NCI-H1092 (cell line): ENCODE results near the gene FHIT.

Experiments
- DNase-seq: peaks from one replicate; lab custom pipeline; 2025; lab: John Stamatoyannopoulos, UW

The FHIT gene

GRCh38 chr3:61251174-61251972 is at the start of gene FHIT:
TSS of gene FHIT (minus strand) at chr3:61251452.
- peak; percentile 88 for DNase-seq

- DNase-seq = no peak
Observed at GRCh38 chr3:61300786-61301185, 49.5 kb upstream of the FHIT start.

GRCh38 chr3:61300006-61300380 is 48.7 kb upstream of the FHIT start:
- DNase-seq = no peak

- no peak for DNase-seq
Observed at GRCh38 chr3:61299343-61300005, 48.2 kb upstream of the FHIT start.

GRCh38 chr3:61297821-61298220 is 46.6 kb upstream of the FHIT start:
- DNase-seq = no peak

GRCh38 chr3:61288446-61288845 is 37.2 kb upstream of the FHIT start:
- no peak for DNase-seq

DNA sequence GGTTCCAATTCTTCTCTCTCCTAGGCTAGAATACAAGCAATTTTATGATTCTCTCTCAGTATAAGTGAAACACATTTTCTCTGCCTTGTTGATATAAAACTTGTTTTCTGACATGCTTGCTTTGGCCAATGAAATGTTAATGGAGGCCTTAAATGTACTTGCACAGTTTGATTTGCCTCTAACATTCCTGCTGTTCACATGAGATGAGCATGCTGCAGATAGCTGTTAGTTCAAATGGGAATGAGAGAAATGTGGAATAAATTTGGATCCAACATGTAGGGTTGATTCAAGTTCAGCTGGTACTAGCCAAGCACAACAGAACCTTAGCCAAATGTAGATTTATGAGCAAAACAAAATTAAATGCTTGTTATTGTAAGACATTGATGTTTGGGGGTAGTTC is 32.6 kb upstream of the FHIT start:
- DNase-seq = no peak

- DNase-seq = no peak
Observed at GRCh38 chr3:61278713-61279112, 27.5 kb upstream of the FHIT start.

DNA sequence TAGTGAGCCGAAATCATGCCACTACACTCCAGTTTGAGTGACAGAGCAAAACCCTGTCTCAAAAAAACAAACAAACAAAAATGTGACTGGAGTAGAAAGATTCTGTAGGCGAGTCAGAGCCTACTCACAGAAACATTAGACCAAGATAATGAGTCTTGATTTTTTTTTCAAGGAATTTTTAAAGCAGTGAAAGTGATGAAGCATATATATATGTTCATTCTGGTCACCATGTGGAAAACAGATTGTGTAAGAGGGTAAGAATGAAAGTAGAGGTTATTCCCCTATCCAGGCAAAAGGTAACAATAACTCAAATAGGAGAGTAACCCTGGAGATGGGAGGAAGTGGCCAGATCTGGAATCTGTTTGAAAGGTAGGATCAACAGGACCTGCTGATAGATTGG is 26.2 kb upstream of the FHIT start:
- DNase-seq = no peak

GRCh38 chr3:61269435-61269834 is 18.2 kb upstream of the FHIT start:
- no peak for DNase-seq

DNA sequence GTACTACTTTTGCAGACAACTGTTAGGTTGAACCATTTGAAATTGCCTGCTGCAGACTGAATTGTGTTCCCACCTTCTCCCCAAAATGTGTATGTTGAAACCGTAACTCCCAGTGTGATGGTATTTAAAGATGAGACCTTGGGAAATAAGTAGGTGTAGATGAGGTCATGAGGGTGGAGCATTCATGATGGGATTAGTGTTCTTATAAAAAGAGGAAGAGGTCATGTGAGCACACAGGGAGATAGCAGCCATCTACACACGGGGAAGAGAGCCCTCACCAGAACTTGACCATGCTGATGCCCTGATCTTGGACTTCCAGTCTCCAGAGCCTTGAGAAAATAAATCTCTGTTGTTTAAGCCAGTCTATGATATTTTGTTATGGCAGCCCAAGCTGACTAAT is 17.4 kb upstream of the FHIT start:
- no peak for DNase-seq

GRCh38 chr3:61264281-61264680 is 13.0 kb upstream of the FHIT start:
- DNase-seq = no peak

- no peak for DNase-seq
Observed at GRCh38 chr3:61257148-61257547, 5.9 kb upstream of the FHIT start.

DNA sequence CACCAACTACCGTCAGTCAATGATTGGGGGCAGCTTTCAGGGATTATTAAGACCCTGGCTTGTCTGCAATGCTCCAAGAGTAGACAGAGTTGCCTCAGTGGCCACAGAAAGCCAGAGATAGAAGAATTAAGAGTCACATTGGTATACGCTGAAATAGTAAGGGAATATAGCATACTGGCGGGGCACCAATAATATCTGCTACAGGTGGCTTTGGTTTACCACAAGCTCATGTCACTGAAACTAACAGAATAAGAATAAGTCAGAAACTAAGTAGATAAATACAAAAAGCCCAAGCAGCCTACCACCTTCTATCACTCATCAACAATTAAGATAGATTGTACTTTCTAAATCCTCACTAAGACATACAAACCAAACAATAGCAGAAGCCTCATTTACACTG is 2.5 kb upstream of the FHIT start:
- no peak for DNase-seq

DNA sequence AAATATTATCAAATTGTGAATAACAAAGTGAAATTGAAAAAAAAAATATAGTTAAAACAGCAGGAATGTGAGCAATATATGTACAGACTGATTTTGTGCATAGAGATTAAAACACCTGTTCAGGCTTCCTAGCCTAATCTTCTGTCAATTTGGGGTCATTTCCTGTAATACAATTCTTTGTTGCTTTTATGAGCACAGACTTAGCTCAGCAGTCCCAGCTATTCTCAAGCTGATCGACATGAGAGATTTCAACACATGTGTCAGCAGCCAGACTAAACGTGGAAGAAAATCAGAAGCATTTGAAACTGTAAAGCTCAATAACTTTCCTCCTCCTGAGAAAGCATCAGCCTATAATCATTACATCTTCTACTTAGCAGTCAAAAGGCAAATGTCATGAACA is 1.6 kb upstream of the FHIT start:
- no peak for DNase-seq

- no peak for DNase-seq
Observed at GRCh38 chr3:61250784-61251173, 473 bp downstream of the FHIT start.

- DNase-seq = no peak
Observed at GRCh38 chr3:61248496-61248895, 2.8 kb downstream of the FHIT start.

GRCh38 chr3:61247191-61247590 is 4.1 kb downstream of the FHIT start:
- DNase-seq = no peak

DNA sequence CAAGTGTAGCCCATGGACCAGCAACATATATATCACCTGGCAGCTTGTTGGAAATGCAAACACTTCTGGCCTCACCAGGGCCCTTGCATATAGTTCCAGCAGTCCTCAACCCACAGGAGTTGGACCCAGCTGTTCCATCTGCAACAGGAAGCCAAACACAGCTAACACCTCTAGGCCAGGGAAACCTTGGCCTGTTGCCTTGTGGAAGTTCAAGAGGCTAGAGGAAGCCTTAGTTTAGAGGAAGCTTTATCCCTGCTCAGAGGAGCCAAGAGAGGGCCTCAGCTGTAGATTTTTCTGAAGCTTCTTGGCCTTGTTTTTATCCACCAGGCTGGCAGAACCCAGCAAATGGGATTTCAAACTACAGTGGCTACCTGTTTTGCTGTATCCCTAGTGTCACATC is 11.4 kb downstream of the FHIT start:
- DNase-seq = peak; percentile 49

GRCh38 chr3:61237858-61238257 is 13.4 kb downstream of the FHIT start:
- DNase-seq = no peak

DNA sequence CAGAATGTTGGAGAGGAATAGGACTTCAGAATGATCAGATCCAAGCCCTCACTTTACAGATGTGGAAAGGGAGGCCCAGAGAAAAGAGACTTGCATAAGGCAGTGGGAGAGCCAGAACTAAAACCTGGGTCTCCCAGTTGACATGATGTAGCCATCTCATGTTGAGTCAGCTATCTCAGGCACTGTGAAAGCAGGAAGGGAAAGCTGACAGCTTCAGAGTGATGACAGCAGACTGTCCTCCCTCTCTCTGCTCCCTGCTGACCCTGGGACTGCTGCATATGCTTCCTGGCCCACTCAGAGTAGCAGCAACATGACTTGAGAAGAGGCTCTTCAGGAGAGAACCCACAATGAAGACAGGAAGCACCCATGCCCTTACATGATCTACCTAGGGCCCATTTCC is 14.7 kb downstream of the FHIT start:
- no peak for DNase-seq

GRCh38 chr3:61233746-61234145 is 17.5 kb downstream of the FHIT start:
- no peak for DNase-seq

- no peak for DNase-seq
Observed at GRCh38 chr3:61231693-61232092, 19.6 kb downstream of the FHIT start.

DNA sequence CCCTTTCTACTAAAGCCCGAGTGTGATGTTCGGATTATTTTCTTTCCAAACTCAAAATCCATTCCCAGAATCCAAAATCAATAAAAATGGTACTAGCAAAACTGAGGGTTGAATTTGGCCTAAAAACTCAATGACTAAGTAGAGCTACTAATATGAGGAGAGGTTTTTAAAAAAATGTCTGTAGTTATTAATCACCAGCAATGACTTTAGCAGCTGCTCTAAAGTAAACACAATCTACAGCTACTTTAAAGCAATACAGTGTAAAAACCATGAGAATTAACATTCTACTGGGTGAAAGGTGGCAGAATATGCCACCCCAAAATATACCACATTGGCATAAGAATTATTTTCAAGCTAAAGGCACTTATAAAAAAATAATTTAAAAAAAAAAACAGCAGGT is 23.5 kb downstream of the FHIT start:
- DNase-seq = no peak
